OCI-LY1 (cell line): ENCODE data around the gene FBXL17.

Experiments used
- H2AFZ ChIP-seq: fragments of 200-600 bp; sonication (generic), shearing (Covaris generic); 2 replicates; pipeline ENCODE4 v1.6.0; 2014; ENCODE audit warnings: antibody characterized with exemption, mild to moderate bottlenecking, low read length
- H3F3A ChIP-seq: fragments of 200-600 bp; sonication (generic), shearing (Covaris generic); 2 replicates; pipeline ENCODE4 v1.6.0; 2014; ENCODE audit warnings: mild to moderate bottlenecking, antibody characterized with exemption, low read length, moderate library complexity; ENCODE audit not compliant: insufficient read depth
- H3K27ac ChIP-seq: fragments of 200-600 bp; sonication (generic); 2 replicates; pipeline ENCODE4 v1.5.1; 2014; ENCODE audit warnings: low read length, mixed run types, mild to moderate bottlenecking, low read depth; ENCODE audit not compliant: poor library complexity, severe bottlenecking
- H3K27me3 ChIP-seq: fragments of 200-600 bp; sonication (generic); 2 replicates; pipeline ENCODE4 v1.6.0; 2014; ENCODE audit warnings: antibody characterized with exemption, mild to moderate bottlenecking, low read length, moderate library complexity; ENCODE audit not compliant: insufficient read depth
- H3K36me3 ChIP-seq: fragments of 200-600 bp; sonication (generic); 2 replicates; pipeline ENCODE4 v1.6.1; 2014; ENCODE audit warnings: mild to moderate bottlenecking, antibody characterized with exemption, low read length, moderate library complexity, mixed read lengths; ENCODE audit not compliant: insufficient read depth
- H3K4me1 ChIP-seq: fragments of 200-600 bp; sonication (generic); 2 replicates; pipeline ENCODE4 v1.5.1; 2014; ENCODE audit warnings: mild to moderate bottlenecking, low read length, moderate library complexity; ENCODE audit not compliant: insufficient read depth, severe bottlenecking
- H3K4me2 ChIP-seq: fragments of 200-600 bp; sonication (generic), shearing (Covaris generic); 2 replicates; pipeline ENCODE4 v1.6.1; 2014; ENCODE audit warnings: low read length
- H3K4me3 ChIP-seq: fragments of 200-600 bp; sonication (generic); 2 replicates; pipeline ENCODE4 v1.5.1; 2014; ENCODE audit warnings: low read length, low read depth, mild to moderate bottlenecking, mixed read lengths; ENCODE audit not compliant: poor library complexity, severe bottlenecking
- H3K79me2 ChIP-seq: fragments of 200-600 bp; shearing (Covaris generic); 2 replicates; pipeline ENCODE4 v1.6.1; 2016; ENCODE audit warnings: mixed run types, low read length, mixed read lengths; ENCODE audit not compliant: insufficient read depth
- H3K9ac ChIP-seq: fragments of 200-600 bp; sonication (generic), shearing (Covaris generic); 2 replicates; pipeline ENCODE4 v1.6.1; 2014; ENCODE audit warnings: mild to moderate bottlenecking, low read length, mixed read lengths
- H3K9me2 ChIP-seq: fragments of 200-600 bp; sonication (generic), shearing (Covaris generic); 2 replicates; pipeline ENCODE4 v1.6.1; 2014; ENCODE audit warnings: low read depth, mild to moderate bottlenecking, low read length, mixed read lengths
- H3K9me3 ChIP-seq: fragments of 200-600 bp; shearing (Covaris generic); 2 replicates; pipeline ENCODE4 v1.6.1; 2014; ENCODE audit warnings: low read length, mixed read lengths
- H4K20me1 ChIP-seq: fragments of 200-600 bp; sonication (generic), shearing (Covaris generic); 2 replicates; pipeline ENCODE4 v1.6.0; 2016; ENCODE audit warnings: mild to moderate bottlenecking, low read length; ENCODE audit not compliant: insufficient read depth
- CTCF ChIP-seq: fragments of 200-600 bp; sonication (generic), shearing (Covaris generic); IDR thresholded peaks from 2 replicates; pipeline ENCODE4 v1.5.1; 2017; ENCODE audit warnings: mild to moderate bottlenecking, antibody characterized with exemption, low read length, moderate library complexity, mixed read lengths
- EZH2 ChIP-seq: fragments of 200-600 bp; sonication (generic), shearing (Covaris generic); IDR thresholded peaks from 2 replicates; pipeline ENCODE4 v1.8.0; 2017; ENCODE audit warnings: borderline replicate concordance, mixed run types, mild to moderate bottlenecking, antibody characterized with exemption, low read length, moderate library complexity, mixed read lengths

FBXL17 gene

GRCh38 chr5:108061941-108062340 lies 320.0 kb downstream of the FBXL17 start:
- H3K9ac ChIP-seq: no peak overlapping the region
- no peaks in the 10 kb centered on the region for H3K4me1 ChIP-seq
- no peak overlapping the region for H2AFZ ChIP-seq
- H3K79me2 ChIP-seq: no peaks in the 10 kb centered on the region
- H3K9me3 ChIP-seq: no peaks in the 10 kb centered on the region
- H3K9me2 ChIP-seq: no peaks in the 10 kb centered on the region
- TF ChIP-seq EZH2 (no peak), CTCF (no peak)
- no peaks in the 10 kb centered on the region for H3F3A ChIP-seq
- no peaks in the 10 kb centered on the region for H3K27me3 ChIP-seq
- no peaks in the 10 kb centered on the region for H3K36me3 ChIP-seq
- no peaks in the 10 kb centered on the region for H4K20me1 ChIP-seq
- H3K4me2 ChIP-seq: no peak overlapping the region
- H3K4me3 ChIP-seq: no peak overlapping the region
- no peak overlapping the region for H3K27ac ChIP-seq

- Histone ChIP-seq H3K36me3 (no peaks in the 10 kb centered on the region), H3K4me3 (no peak overlapping the region), H4K20me1 (no peaks in the 10 kb centered on the region), H3K27ac (no peak overlapping the region), H3K4me2 (no peak overlapping the region), H3K79me2 (no peaks in the 10 kb centered on the region), H3K9me2 (no peaks in the 10 kb centered on the region), H3F3A (no peaks in the 10 kb centered on the region), H3K9ac (no peak overlapping the region), H3K27me3 (no peaks in the 10 kb centered on the region), H3K4me1 (no peaks in the 10 kb centered on the region), H2AFZ (no peak overlapping the region), H3K9me3 (no peaks in the 10 kb centered on the region)
- no peak for TF ChIP-seq CTCF
- TF ChIP-seq EZH2: no peak
Observed at GRCh38 chr5:108060340-108060739, 321.6 kb downstream of the FBXL17 start.

GRCh38 chr5:108059334-108059733 lies 322.6 kb downstream of the FBXL17 start:
- no peak overlapping the region for H2AFZ ChIP-seq
- H3K27ac ChIP-seq: no peak overlapping the region
- H4K20me1 ChIP-seq: no peaks in the 10 kb centered on the region
- no peaks in the 10 kb centered on the region for H3K27me3 ChIP-seq
- no peaks in the 10 kb centered on the region for H3K36me3 ChIP-seq
- H3K9me2 ChIP-seq: no peaks in the 10 kb centered on the region
- no peak for TF ChIP-seq EZH2
- TF ChIP-seq CTCF: no peak
- no peaks in the 10 kb centered on the region for H3K79me2 ChIP-seq
- H3K4me2 ChIP-seq: no peak overlapping the region
- H3K4me3 ChIP-seq: no peak overlapping the region
- H3K9me3 ChIP-seq: no peaks in the 10 kb centered on the region
- no peaks in the 10 kb centered on the region for H3F3A ChIP-seq
- no peak overlapping the region for H3K9ac ChIP-seq
- H3K4me1 ChIP-seq: no peaks in the 10 kb centered on the region
